GM19372 (cell line): Measurements from ENCODE around the gene FZD10.

Experiments
- ATAC-seq: cut with Tn5 transposase; IDR thresholded peaks from one replicate; pipeline ENCODE4 v1.9.1; 2021; ENCODE audit warnings: mild to moderate bottlenecking, low read depth, moderate library complexity; ENCODE audit not compliant: unreplicated experiment

The FZD10 gene

GRCh38 chr12:130131801-130132200 is 30.5 kb upstream of the FZD10 start:
- ATAC-seq: no peak

DNA sequence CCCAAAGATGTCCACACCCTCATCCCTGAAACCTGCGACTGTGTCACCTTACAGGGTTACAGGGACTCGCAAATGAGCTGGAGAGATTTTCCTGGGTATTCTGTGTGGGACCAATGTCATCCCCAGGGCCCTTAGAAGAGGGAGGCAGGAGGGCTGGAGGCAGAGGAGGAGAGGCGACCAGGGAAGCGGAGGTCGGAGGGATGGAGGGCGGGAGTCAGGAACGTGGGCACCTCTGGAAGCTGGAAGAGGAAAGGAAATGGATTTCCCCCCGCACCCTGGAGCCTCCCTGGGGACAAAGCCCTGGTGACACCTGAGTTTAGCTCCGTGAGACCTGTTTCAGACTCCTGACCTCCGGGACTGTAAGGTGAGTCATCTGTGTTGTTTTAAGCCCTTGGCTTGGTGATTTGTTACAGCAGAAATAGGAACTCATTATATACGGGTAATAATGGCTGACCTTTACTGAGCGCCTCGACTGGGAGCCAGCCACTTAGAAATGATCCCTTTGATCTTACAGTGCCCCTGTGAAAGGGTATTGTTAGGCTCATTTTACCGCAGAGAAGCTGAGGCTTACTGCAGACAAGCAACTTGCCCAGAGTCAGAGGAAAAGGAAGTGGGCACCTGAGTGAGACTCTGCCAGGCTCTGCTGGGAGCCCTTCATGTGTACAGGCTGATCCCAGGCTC is 29.3 kb upstream of the FZD10 start:
- ATAC-seq: no peak

GRCh38 chr12:130133851-130134562 is 28.3 kb upstream of the FZD10 start:
- ATAC-seq: no peak

DNA sequence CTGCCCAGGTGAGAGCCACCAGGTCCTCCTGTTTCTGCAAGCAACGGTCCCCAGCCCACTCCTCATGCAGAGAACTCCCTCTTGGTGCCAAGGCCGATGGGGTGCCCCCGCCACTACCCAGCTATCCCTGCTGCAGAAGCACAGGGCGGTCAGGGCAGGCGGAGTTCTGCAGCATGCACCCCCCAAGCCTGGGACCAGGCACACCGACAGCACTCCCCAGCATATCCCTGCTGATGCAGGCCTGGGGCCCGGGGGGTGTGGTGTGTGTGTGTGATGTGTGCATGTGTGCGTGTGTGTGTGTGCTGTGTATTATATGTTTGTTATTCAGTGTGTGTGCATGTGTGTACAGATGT is 27.7 kb upstream of the FZD10 start:
- ATAC-seq: no peak

GRCh38 chr12:130136509-130137039 is 25.7 kb upstream of the FZD10 start:
- no peak for ATAC-seq

DNA sequence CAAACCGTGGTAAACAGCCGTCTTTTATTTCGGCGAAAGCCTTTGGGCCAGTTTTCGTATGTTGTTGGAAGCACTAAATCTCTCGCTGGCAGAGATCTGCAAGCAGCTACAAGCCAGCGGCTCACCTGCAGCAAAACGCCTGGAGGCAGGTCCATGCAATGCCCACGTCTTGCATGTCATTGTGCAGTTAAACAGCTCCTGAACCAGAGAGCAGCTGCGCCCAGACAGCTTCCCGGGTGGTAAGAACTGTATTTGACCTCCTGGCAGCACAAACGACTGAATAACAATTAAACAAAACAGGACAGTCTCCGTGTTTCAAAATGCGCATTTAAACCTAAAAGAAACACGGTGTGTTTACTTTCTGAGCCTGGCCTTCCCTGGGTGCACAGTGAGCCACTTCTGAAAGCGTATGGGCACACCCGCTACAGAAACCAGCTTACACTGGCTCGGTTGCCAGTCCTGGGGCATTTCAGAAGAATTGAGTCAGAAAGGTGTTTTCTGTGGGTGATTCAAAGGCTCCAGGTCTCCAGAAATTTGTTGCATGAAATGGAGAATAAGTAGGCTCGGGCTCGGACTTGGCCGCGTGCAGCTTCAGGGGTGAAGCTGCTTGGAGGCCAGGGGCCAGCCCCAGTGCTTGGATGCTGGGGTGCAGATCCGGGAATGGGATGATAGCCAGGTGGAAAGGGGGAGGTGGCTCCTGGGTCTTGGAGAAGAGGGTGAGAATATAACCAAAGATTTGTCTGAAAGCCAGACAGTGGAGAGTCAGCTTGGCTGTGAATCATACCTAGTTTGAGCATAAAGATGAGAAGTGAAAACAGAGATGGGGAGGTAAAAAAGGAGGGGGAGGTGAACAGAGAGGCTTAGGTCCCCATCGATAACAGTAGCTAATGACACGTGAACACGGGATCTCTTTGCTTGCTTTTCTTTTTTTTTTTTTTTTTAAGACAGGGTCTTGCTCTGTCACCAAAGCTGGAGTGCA is 24.9 kb upstream of the FZD10 start:
- no peak for ATAC-seq

- no peak for ATAC-seq
Measured at GRCh38 chr12:130138478-130138877, 23.8 kb upstream of the FZD10 start.

- no peak for ATAC-seq
Measured at GRCh38 chr12:130139567-130140421, 22.5 kb upstream of the FZD10 start.

GRCh38 chr12:130141105-130141504 is 21.2 kb upstream of the FZD10 start:
- no peak for ATAC-seq

DNA sequence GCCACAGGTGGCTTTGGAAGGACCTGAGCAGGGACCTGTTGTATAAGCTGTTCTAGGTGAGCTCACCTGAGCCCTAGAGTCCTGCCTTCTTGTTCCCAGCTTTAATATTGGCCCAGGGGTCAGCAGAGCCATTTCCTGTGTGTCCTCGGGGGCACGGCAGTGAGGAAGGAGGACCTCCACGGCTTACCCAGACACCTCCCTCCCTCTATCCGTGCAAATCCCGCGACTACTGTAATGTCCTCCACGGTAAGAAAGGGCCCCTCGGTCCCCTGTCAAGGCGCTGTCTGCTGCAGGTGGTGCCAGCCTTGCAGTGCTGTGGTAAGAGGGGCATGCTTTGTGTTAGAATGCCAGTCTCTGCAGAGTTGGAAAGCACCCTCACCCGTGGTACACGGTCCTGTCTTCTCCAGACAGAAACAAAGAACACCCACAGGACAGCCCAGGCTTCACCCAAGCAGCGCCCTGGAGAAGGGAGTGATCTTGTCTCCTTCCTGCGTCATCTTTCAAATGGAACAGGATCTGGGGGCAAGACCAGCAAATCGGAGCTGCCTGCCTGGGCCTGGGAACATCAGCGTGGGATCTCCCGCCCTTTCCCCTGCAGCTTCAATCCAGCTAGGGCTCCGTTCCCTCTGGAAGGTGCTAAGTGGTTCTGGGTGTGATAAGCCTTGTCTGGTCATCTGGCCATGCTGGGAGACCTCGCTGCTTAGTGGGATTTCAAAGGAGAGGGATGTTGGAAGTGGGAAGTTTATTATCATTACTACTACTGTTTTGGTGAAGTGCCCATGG is 20.2 kb upstream of the FZD10 start:
- no peak for ATAC-seq

GRCh38 chr12:130142736-130143135 is 19.5 kb upstream of the FZD10 start:
- no peak for ATAC-seq

- ATAC-seq: no peak
Measured at GRCh38 chr12:130143136-130143535, 19.1 kb upstream of the FZD10 start.

DNA sequence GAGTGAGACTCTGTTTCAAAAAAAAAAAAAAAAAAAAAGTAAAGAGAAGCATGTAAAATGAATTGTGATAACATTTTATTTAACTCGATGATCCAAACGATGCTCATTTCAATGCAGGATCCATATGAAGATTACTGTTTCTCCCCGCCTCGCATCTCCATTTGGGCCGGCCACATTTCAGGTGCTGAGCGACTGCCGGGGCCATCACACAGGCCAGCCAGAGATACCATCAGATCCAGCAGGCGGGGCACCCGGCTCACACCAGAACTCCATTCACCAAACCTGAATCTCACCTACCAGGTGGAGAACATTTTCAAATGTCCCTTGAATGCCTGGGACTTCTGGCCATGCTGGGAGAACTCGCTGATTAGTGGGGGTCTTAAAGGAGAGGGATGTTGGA is 18.0 kb upstream of the FZD10 start:
- no peak for ATAC-seq

DNA sequence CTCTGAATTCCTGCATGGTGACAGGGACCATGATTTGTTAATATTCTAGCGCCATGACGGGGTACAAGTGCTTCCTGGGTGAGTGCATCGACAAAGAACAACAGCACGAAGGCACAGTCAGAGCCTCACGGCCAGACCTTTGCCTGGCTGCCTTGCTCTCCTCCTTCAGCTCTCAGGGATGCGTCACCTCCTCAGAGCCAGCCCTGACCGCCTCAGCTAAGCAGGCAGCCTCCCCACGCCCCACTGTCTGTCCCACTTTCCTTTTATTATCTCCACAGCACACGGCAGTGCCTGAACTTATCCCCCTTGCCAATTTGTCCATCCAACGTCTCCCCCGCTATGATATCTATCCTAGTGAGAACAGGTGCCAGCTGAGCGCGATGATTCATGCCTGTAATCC is 16.5 kb upstream of the FZD10 start:
- ATAC-seq: no peak

- no peak for ATAC-seq
Measured at GRCh38 chr12:130146176-130146931, 15.9 kb upstream of the FZD10 start.

- no peak for ATAC-seq
Measured at GRCh38 chr12:130147875-130148596, 14.2 kb upstream of the FZD10 start.

DNA sequence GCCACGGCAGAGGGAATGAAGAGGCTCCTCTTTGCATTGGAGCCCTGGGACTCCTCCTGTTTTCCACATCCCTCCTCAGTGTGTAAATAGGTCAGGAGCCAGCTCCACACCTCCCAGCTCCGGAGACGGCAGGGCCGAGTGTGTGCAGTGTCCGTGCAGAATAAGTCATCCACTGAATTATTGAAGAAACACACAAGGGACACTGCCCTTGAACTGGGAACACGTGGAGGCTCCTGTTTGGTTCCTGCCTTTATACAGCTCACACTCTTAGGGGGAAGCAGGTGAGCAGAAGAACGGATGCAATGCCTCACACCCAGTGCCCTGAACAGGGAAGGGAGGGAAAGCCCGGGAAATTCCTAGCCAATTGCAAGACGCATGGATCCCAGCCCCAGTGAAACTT is 10.4 kb upstream of the FZD10 start:
- ATAC-seq: no peak

GRCh38 chr12:130152386-130152785 is 9.9 kb upstream of the FZD10 start:
- ATAC-seq: no peak
